Stimulated activated CD8-positive, alpha-beta memory T cell treated with anti-CD3 and anti-CD28 coated beads, Interleukin-12 subunit alpha, Interleukin-12 subunit beta, amount 100 ng/mL, for 24 hours (primary cell): ENCODE results near the gene XRCC5.
"Not testable (repeated sequence)": the region's sequence is repeated elsewhere in the genome, so short reads cannot be mapped to it uniquely, and the experiment has no call there.

Experiments
- DNase-seq: peaks from one replicate; pipeline ENCODE4 v3.0.0-alpha.2; 2020; ENCODE audit errors: extremely low read depth

XRCC5 gene

GRCh38 chr2:216194013-216194412 lies 84.9 kb downstream of the XRCC5 start:
- no peak for DNase-seq

DNA sequence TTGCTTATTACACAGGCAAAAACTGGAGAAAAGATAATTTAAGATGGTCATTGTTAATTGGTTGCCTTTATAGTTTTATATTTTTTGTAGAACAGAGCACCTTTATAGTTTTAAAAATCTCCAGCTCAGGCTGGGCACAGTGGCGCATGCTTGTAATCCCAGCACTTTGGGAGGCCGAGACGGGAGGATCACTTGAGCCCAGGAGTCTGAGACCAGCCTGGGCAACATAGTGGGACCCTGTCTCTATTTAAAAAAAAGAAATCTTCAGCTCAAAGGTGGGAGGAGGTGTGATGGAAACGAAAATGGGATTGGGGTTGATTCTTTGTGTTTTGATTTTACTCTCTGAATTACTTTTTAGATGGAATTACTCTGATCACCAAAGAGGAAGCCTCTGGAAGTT lies 85.4 kb downstream of the XRCC5 start:
- DNase-seq, result no peak

DNA sequence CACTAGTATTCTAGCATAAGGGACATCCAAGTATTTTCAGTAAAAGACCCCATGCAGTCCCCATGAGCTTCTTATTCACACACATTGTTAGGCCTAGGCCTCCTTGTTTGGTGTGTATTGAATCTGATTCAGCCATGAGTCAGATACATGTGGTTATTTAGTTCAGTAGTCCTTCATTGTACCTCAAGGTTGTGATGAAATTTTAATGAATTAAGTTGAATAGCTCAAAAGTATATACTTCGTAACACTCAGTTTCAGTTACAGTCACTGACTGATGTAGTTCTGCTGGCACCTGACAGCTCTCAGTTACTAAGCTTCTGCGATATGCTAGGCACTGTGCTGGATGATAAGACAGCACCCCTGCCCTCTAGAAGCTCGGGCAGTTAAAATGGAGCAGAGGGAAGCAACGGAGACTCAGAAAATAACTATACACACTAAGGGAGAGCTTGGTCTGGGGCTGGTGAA lies 86.4 kb downstream of the XRCC5 start:
- no peak for DNase-seq

GRCh38 chr2:216201692-216202306 lies 92.7 kb downstream of the XRCC5 start:
- DNase-seq, result no peak

DNA sequence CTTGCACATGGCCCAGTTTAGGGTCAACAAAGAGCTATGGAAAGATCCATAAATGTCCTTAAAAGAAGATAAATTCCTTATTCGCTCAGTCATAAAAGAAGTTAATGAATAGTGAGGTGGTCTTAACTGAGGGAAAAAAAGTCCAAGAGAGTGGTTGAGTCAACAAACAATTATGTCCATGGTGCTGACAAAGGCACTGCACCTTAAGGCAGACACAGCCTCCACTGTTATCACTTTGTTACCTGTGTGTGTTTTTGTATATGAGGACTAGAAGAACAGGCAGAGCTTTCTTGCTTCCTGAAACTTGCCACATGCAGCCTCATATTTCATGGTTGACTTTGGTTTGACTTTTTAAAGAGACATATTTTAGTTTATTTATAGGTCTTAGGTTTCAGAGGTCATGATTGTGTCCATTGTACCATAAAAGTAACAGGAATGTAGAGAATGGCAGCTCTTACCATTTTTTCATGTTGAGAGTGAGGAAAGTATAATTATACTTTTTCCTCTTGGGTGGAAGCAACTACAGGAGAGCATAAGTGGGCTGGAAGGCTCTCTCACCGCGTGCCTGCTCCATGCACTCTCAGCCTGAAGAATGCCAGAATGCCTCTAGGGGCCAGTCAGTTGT lies 93.6 kb downstream of the XRCC5 start:
- DNase-seq, result no peak

GRCh38 chr2:216205486-216205885 lies 96.3 kb downstream of the XRCC5 start:
- DNase-seq, result no peak

GRCh38 chr2:216206041-216206703 lies 97.0 kb downstream of the XRCC5 start:
- no peak for DNase-seq

- DNase-seq, result no peak
Observed at GRCh38 chr2:216206821-216207220, 97.7 kb downstream of the XRCC5 start.

DNA sequence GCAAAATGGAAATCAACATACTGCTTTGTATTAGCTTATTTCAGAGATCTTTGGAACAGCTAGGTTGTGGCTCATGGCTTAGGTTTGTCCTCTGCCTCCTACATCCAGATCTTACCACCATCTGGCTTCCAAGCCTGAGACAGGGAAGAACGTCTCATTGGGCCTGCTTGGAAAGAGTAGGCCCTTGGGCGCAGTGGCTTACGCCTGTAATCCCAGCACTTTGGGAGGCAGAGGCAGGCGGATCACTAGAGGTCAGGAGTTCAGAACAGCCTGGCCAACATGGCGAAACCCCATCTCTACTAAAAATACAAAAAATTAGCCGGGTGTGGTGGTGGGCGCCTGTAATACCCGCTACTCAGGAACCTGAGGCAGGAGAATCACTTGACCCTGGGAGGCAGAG lies 99.5 kb downstream of the XRCC5 start:
- DNase-seq, result not testable (repeated sequence)

GRCh38 chr2:216210701-216211540 lies 101.8 kb downstream of the XRCC5 start:
- no peak for DNase-seq

GRCh38 chr2:216211614-216212145 lies 102.5 kb downstream of the XRCC5 start:
- no peak for DNase-seq

DNA sequence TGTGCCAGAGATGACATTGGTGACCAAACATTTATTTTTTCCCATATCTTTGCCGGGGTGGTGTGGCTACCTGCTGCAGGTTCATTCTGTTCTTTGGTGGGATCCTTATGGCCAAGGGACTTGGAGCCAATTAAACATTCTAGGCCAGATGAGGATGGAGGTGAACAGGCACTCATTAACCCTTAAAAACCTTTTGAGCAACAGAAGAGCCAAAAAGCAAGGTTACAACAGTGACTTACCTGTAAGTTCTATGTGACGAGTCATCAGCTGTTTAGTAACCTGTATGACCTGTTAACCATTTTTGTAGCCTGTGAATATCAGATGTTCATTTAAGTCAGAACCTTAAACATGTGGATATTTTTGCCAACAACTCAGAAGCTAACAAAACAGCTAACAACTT lies 105.6 kb downstream of the XRCC5 start:
- DNase-seq, result no peak

DNA sequence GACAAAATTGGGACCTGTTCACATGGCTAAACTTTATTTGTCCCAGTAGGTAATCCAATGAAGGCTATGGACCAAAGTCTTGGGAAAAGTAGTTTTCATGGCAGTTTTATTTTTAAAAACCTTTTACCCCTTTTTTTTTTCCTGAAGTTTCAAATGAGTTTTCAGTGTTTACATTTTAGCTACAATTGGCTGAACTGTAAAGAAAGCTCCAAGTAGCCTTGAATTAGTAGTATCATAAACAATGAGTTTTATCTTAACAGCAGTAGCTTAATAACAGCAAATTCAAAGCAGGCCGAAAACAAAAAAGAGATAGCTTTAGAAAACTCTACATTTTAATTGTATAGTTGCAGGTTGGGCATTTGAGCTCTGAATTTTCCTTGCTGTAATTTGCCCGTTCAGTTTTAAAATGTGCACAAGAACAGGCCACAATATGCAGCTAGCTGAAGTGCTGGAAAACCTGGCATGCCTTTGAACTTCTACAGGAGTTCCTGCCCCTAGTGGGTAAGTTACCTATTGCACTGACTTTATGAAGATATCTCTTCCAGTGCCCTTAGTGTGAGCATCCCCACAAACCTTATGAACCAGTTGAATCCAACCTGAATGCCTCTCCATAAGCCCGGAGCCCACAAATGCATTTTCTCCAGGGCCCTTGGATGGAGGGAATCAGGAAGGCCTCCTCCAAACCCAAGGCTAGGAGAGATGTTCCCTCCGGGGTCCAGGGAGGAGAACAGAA lies 106.7 kb downstream of the XRCC5 start:
- no peak for DNase-seq

- no peak for DNase-seq
Observed at GRCh38 chr2:216216951-216217903, 108.1 kb downstream of the XRCC5 start.

DNA sequence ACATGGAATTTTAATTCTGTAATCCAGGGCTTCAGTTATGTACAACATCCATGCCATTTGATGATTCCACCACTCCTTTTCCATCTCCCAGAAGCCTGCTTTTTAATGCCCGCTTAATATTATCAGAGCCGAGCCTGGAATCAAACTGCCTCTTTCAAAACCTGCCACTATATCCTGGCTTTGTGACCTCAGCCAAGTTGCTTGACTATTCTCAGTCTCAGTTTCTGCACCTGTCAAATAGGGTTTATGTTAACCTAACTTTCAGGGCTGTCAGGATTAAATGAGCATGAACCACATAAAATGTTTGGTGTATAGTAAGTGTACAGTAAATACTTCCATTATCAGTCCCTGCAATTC lies 108.7 kb downstream of the XRCC5 start:
- DNase-seq, result no peak

GRCh38 chr2:216219861-216220260 lies 110.7 kb downstream of the XRCC5 start:
- no peak for DNase-seq

DNA sequence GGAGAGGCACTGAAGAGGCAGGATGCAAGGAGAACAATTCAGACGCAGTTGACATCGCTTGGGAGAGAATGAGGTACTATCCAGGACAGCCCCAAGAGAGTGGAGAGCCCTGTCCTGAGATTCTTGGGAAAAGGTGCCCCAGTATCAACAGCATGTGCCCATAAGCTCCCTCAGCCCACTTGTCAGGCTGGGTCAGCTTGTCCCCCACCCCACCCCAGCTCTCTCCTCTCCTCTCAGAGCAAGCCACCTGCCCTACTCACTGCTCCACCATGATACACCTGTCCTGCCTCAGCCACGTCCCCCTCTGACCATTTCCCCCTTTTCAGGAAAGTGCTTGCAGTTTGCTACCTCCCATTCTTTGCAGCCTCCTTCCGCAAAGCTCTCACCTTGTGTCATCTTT lies 111.8 kb downstream of the XRCC5 start:
- DNase-seq, result no peak

DNA sequence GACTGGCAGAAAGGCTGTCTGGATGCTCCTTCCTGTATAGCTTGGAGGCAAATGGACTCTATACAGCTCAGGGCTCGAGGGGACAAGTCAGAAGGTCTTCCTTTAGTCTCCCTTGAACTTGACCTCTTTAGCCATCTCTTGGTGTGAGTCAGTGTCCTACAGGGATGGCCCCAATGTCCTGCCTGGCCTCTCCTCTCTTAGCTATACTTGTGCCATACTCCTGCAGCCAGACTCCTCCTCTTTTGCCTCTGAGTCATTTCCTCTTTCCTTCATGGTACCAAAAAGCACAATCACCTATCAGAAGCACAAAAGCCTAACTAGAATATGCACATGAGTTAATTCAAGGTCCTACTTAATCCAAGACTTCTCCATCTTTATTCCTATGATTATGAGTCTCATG lies 112.7 kb downstream of the XRCC5 start:
- DNase-seq, result no peak

- DNase-seq, result no peak
Observed at GRCh38 chr2:216222650-216223352, 113.7 kb downstream of the XRCC5 start.

DNA sequence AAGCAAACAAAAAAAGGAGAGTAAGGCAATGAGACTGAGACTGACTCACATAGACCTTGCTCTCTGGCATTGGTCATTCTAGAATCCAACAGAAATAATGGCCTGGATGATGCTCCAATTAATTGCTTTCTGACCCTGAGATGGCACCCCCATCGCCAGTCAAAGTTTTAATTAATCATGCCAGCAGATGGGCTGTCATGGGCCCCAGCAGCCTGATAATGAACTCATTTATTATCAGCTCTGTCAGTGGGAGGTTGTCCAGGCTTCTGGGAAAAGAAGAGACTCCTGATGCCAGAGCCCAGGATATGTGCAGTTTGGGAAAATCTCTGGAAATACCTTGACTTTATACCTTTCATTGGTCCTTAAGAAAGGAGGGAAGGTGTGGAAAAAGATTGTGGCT lies 115.2 kb downstream of the XRCC5 start:
- no peak for DNase-seq
